GM18951 (cell line): ENCODE data around the gene RTN4RL1.
A peak's percentile ranks its signal among the peaks of the same experiment; 100 is the strongest.

Experiments used
- POLR2A ChIP-seq: IDR thresholded peaks from 4 replicates; pipeline ENCODE4 v1.6.1; 2011; ENCODE audit warnings: mild to moderate bottlenecking; ENCODE audit not compliant: insufficient read length, insufficient read depth; ENCODE audit errors: extremely low read depth
- in situ Hi-C: fragments of 300-500 bp; cut with MboI; formaldehyde crosslinking; loops from one replicate; pipeline ENCODE4 v1.12.0; 2022; ENCODE audit warnings: low sequenced_read_pairs, mixed read lengths, inconsistent platforms; ENCODE audit not compliant: unreplicated experiment

RTN4RL1 gene

GRCh38 chr17:2034806-2035540 is 9.8 kb upstream of the RTN4RL1 start:
- TF ChIP-seq POLR2A: no peak
- in situ Hi-C loops: loop anchor here (25.0 kb wide), 1 partner anchor 323 kb away; the partner anchor contains the start of genes TLCD2 and WDR81

DNA sequence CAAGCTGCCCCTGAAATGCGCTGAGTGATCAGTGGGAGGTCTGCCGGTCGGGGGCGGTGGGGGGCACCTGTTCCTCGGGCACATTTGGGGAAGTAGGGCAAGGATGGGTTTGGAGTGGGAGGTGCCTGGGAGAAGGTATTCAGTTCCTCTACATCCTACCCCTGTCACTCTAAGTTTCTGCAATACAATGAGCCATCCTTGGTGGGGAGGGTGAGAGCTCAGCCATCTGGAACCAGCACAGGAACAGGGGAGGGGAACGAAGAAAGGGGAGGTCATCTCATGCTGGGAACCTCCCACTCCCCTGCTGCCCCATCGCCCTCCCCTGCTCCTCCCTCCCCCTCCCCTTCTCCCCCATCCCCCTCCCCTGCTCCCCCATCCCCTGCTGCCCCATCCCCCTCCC is 9.0 kb upstream of the RTN4RL1 start:
- in situ Hi-C loops: loop anchor here (25.0 kb wide), 1 partner anchor 322 kb away; the partner anchor contains the start of genes TLCD2 and WDR81
- no peak for TF ChIP-seq POLR2A

DNA sequence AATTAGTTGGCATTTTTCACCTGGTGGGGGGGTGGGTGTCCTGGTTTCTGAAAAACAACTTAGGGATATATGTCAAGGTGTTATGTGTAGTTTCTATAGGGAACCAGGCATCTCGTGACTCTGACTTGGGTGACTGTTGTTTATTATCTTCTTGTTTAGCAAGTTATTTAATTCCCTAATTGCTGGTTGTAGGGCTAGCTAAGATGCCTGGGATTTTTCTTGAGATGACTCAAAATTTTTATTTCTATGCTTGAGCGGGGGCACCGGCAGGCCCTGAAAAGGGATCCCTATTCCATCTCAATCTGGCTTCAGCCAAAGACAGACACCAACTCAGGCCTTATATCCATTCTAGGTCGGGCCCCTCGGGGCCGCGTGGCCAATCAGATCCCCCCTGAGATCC is 8.0 kb upstream of the RTN4RL1 start:
- in situ Hi-C loops: loop anchor here (25.0 kb wide), 1 partner anchor 321 kb away; the partner anchor contains the start of genes TLCD2 and WDR81
- no peak for TF ChIP-seq POLR2A

GRCh38 chr17:2030779-2031163 is 5.6 kb upstream of the RTN4RL1 start:
- in situ Hi-C loops: loop anchor here (25.0 kb wide), 1 partner anchor 318 kb away; the partner anchor contains the start of genes TLCD2 and WDR81
- TF ChIP-seq POLR2A: no peak

DNA sequence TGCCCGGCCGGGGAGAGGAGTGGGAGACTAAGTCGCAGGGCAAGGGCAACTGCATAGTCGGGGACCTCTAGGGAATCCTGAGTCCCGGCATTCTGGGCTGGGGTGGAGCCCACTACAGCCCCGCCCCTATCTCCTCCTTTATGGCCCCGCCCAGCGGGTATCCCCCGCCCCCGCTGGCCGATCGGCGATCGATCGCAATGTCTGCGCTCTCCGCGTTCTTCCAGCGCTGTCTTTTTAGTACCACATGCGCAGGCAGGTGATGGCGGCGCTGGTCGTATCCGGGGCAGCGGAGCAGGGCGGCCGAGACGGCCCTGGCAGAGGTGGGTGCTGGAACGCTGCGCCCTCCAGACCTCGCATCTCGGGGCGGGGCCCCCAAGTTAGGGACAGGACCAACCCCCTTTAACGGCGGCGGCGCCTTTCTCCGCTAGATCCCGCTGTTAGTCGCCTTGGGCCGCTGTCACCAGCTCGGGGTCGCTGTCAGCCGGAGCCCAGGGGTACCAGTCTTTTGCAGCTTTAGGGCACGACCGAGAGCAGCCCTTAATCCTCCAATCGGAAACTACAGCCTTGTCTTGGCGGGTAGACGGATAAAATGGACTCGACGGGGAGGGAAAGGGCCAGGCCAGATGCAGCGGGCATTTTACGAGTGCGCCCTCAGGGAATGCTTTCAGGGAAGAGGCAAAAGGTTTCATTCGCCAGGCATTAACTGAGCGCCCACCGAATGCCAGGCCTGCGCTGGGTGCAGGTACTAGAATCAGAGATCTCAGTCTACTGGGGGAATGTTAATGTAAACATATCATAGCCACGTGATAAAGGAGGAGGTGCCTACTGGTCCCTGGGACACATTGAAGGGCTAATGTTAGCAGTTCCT is 5.0 kb upstream of the RTN4RL1 start, which contains the start of gene DPH1:
Gene DPH1, plus strand, starts transcription at position 243 of the 868 bp plus-strand sequence. Its CDS starts 17 bp downstream, at position 260.
- TF ChIP-seq POLR2A: peak; percentile 66
- in situ Hi-C loops: loop anchor here (25.0 kb wide), 1 partner anchor 318 kb away; the partner anchor contains the start of genes TLCD2 and WDR81

GRCh38 chr17:2028737-2029136 is 3.6 kb upstream of the RTN4RL1 start:
- in situ Hi-C loops: loop anchor here (25.0 kb wide), 1 partner anchor 316 kb away; the partner anchor contains the start of genes TLCD2 and WDR81
- no peak for TF ChIP-seq POLR2A

GRCh38 chr17:2028234-2028614 is 3.1 kb upstream of the RTN4RL1 start:
- no peak for TF ChIP-seq POLR2A
- in situ Hi-C loops: loop anchor here (25.0 kb wide), 1 partner anchor 316 kb away; the partner anchor contains the start of genes TLCD2 and WDR81

DNA sequence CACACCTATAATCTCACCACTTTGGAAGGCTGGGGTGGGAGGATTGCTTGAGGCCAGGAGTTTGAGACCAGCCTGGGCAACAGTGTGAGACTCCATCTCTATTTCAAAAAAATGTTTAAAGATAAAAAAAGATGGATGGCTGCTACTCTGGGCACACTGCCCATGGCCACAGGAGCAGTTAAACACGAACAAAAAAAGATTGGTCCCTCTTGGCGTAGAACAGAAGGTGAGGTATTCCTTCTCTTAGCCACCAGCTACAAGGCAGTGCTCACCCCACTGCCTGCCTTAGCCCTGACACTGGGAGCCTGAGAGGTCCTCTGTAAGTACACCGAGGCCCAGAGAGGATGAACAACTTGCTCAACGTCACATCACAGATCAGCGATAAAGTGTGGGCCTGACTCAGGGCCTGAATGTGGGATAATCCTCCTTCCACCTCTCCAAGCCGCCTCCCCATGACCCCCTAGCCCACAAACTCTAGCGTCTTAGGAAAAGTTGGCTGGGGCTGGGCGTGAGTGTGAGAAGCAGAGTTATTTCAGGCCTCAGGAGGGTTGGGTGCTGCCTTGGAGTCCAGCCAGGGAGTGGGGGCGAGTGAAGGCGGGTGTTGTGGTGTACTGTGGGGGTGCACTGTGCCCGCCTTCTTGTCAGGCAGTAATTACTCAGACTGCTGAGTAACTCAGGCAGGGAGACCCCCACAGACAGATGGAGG is 2.5 kb upstream of the RTN4RL1 start:
- TF ChIP-seq POLR2A: no peak
- in situ Hi-C loops: loop anchor here (25.0 kb wide), 1 partner anchor 315 kb away; the partner anchor contains the start of genes TLCD2 and WDR81

- in situ Hi-C loops: loop anchor here (25.0 kb wide), 1 partner anchor 313 kb away; the partner anchor contains the start of genes TLCD2 and WDR81
- no peak for TF ChIP-seq POLR2A
Measured at GRCh38 chr17:2025622-2026309, 632 bp upstream of the RTN4RL1 start.

DNA sequence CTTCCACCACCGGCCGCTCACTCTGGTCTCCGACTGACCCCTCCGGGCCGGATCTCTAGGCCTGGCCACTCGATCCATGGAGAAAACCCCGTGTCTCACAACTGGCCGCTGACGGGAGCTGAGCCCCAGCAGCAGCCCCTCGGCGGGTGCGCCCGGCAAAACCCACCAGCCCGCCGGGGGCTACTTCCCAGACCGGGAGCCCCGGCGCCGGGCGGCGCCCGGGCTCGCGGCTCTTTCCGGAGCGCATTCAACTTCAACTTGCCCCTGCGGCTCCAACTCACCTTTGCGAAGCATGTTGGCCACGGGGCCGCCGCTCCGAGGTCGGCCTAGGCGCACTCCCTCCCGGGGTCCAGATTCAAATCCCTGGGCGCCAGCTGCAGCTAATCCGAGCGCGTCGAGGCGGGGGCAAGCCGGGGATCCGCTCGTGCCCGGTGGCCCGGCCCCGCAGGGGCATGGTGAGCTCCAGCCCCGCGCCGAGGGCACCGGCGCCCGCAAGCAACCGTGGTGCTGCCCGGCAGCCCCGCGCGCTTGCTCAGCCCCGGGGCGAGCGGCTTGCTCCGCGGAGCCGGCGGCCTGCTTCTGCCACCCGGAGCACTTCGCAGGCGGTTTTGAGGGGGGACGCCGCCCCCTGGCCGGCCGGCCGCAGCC is 438 bp downstream of the RTN4RL1 start:
- in situ Hi-C loops: loop anchor here (25.0 kb wide), 1 partner anchor 312 kb away; the partner anchor contains the start of genes TLCD2 and WDR81
- TF ChIP-seq POLR2A: no peak
